ENCODE data around the gene KCNH4. TPM values are rescaled to one million over a fixed set of nuclear protein-coding genes. Genes with fewer than 3 reads are reported as not detected.

KCNH4 gene
- total and polyA plus RNA-seq, 2 of the 13 experiments (the other 11 are each of a cell fraction or from before 2014, with no cell fraction given), result 0.01 to 0.09 TPM

DNA sequence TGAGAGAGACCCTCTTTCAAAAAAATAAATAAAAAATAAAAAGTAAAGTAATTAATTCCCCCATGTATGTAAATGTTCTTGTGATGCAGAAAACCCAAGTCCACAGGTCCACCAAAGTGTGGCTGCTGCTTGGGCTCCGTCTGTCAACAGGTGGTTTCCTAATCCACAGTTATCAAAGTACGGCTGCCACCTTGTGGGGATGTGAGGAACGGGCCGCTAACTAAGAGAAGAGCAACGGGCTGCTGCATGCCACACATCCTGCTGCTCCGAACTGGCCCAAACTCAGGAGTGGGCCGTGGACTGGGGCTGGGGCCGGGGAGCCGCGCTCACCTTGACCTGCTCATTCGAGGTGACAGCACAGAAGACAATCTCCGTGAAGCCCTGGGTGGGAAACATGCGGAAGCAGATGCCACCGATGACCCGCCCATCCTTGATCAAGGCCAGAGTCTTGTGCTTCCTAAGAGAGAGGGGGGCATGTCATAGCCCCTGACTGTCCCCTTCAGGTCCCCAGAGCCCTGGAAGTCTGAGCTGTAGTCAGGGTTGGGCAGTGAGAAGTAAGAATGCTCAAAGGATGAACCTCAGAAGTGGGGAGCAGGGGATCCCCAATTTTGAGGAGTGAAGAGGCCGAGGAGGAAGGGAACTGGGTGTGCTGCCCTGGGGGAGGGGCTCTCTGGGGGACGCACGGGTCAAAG, 64.1 kb downstream of the KCNH4 start (continued):
- TF ChIP-seq, protein P1, sequence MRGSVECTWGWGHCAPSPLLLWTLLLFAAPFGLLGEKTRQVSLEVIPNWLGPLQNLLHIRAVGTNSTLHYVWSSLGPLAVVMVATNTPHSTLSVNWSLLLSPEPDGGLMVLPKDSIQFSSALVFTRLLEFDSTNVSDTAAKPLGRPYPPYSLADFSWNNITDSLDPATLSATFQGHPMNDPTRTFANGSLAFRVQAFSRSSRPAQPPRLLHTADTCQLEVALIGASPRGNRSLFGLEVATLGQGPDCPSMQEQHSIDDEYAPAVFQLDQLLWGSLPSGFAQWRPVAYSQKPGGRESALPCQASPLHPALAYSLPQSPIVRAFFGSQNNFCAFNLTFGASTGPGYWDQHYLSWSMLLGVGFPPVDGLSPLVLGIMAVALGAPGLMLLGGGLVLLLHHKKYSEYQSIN (CRISPR knock-in tag; IDR thresholded peaks at IDR 0.05; ENCODE audit: borderline replicate concordance), result no peak
- TF ChIP-seq CCDC6 (CRISPR knock-in tag; IDR thresholded peaks at IDR 0.05) (no peak), TBX3 (IDR thresholded peaks at IDR 0.05; ENCODE audit: borderline replicate concordance) (no peak), FOXK1 (CRISPR knock-in tag; IDR thresholded peaks at IDR 0.05; ENCODE audit: borderline replicate concordance, low read depth) (peak; percentile 68; the same call in 1 of the 2 replicates), SP2 (CRISPR knock-in tag; IDR thresholded peaks at IDR 0.05) (no peak), TOE1 (CRISPR knock-in tag; IDR thresholded peaks at IDR 0.05) (no peak), POGZ (CRISPR knock-in tag; IDR thresholded peaks at IDR 0.05) (no peak), TAF15 (IDR thresholded peaks at IDR 0.05; ENCODE audit: low read depth, low read length, poor library complexity, severe bottlenecking) (no peak), ZNF20 (CRISPR knock-in tag; IDR thresholded peaks at IDR 0.05) (no peak), HIVEP1 (CRISPR knock-in tag; IDR thresholded peaks at IDR 0.05) (no peak), ZNF577 (CRISPR knock-in tag; IDR thresholded peaks at IDR 0.05; ENCODE audit: borderline replicate concordance, low read depth) (no peak), MAFG (CRISPR knock-in tag; IDR thresholded peaks at IDR 0.05) (no peak), NONO (IDR thresholded peaks at IDR 0.05) (no peak), NONO (CRISPR knock-in tag; conservative IDR thresholded peaks at IDR 0.05) (peak; percentile 76), MATR3 (CRISPR knock-in tag; IDR thresholded peaks at IDR 0.05) (no peak), ZNF772 (CRISPR knock-in tag; IDR thresholded peaks at IDR 0.05) (no peak), RBM22 (optimal IDR thresholded peaks at IDR 0.05; ENCODE audit: low read length) (peak; percentile 48), ZNF496 (CRISPR knock-in tag; IDR thresholded peaks at IDR 0.05; ENCODE audit: insufficient replicate concordance) (no peak)
- TF ChIP-seq, protein P2, sequence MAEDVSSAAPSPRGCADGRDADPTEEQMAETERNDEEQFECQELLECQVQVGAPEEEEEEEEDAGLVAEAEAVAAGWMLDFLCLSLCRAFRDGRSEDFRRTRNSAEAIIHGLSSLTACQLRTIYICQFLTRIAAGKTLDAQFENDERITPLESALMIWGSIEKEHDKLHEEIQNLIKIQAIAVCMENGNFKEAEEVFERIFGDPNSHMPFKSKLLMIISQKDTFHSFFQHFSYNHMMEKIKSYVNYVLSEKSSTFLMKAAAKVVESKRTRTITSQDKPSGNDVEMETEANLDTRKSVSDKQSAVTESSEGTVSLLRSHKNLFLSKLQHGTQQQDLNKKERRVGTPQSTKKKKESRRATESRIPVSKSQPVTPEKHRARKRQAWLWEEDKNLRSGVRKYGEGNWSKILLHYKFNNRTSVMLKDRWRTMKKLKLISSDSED (CRISPR knock-in tag; IDR thresholded peaks at IDR 0.05), result no peak
- TF ChIP-seq, protein P3, sequence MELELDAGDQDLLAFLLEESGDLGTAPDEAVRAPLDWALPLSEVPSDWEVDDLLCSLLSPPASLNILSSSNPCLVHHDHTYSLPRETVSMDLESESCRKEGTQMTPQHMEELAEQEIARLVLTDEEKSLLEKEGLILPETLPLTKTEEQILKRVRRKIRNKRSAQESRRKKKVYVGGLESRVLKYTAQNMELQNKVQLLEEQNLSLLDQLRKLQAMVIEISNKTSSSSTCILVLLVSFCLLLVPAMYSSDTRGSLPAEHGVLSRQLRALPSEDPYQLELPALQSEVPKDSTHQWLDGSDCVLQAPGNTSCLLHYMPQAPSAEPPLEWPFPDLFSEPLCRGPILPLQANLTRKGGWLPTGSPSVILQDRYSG (CRISPR knock-in tag; IDR thresholded peaks at IDR 0.05), result no peak
- TF ChIP-seq, protein P4, sequence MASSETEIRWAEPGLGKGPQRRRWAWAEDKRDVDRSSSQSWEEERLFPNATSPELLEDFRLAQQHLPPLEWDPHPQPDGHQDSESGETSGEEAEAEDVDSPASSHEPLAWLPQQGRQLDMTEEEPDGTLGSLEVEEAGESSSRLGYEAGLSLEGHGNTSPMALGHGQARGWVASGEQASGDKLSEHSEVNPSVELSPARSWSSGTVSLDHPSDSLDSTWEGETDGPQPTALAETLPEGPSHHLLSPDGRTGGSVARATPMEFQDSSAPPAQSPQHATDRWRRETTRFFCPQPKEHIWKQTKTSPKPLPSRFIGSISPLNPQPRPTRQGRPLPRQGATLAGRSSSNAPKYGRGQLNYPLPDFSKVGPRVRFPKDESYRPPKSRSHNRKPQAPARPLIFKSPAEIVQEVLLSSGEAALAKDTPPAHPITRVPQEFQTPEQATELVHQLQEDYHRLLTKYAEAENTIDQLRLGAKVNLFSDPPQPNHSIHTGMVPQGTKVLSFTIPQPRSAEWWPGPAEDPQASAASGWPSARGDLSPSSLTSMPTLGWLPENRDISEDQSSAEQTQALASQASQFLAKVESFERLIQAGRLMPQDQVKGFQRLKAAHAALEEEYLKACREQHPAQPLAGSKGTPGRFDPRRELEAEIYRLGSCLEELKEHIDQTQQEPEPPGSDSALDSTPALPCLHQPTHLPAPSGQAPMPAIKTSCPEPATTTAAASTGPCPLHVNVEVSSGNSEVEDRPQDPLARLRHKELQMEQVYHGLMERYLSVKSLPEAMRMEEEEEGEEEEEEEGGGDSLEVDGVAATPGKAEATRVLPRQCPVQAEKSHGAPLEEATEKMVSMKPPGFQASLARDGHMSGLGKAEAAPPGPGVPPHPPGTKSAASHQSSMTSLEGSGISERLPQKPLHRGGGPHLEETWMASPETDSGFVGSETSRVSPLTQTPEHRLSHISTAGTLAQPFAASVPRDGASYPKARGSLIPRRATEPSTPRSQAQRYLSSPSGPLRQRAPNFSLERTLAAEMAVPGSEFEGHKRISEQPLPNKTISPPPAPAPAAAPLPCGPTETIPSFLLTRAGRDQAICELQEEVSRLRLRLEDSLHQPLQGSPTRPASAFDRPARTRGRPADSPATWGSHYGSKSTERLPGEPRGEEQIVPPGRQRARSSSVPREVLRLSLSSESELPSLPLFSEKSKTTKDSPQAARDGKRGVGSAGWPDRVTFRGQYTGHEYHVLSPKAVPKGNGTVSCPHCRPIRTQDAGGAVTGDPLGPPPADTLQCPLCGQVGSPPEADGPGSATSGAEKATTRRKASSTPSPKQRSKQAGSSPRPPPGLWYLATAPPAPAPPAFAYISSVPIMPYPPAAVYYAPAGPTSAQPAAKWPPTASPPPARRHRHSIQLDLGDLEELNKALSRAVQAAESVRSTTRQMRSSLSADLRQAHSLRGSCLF (CRISPR knock-in tag; IDR thresholded peaks at IDR 0.05; ENCODE audit: borderline replicate concordance), result no peak
- TF ChIP-seq, protein P5, sequence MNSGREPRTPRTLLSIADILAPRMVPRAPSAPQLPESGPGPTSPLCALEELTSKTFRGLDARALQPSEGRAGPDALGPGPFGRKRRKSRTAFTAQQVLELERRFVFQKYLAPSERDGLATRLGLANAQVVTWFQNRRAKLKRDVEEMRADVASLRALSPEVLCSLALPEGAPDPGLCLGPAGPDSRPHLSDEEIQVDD (CRISPR knock-in tag; IDR thresholded peaks at IDR 0.05; ENCODE audit: borderline replicate concordance), result no peak

Measured in HepG2 (cell line).